Measurements from ENCODE around the gene TPCN2.

Gene TPCN2

DNA sequence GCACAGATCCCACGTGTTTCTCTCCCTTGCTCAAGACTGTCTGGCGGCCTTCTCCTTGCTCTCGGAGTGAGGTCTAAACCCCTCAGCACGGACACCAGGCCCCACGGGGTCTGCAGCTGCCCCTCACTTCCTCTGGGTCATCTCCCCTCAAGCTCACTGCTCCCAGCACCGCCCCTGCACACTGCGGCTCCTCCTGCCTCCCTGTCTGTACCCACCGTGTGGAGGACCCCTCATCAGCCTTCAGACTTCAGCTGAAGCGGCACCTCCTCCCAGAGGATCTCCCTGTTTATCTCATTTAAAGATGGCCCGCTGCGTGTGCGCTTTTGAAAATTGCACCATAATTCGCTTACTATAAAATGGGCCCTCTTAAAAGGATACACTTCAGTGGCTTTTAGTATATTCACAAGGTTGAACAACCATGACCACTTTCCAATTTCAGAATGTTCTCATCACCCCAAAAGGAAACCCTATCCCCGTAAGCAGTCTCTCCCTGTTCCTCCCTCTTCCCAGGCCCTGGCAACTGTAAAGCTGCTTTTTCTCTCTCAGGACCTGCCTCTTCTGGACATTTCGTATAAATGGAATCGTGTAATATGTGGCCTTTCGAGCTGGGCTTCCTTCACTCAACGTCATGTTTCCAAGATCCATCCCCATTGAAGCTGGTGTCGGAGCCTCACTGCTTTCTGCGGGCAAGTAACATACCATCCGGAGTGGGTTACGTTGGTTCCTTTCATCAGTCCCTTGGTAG lies 14.4 kb upstream of the TPCN2 start:
- TF ChIP-seq FOXP2 (optimal IDR thresholded peaks at IDR 0.05; ENCODE audit: borderline replicate concordance, extremely low read depth, extremely low read length, insufficient read depth) (no peak), POLR2AphosphoS5 (IDR thresholded peaks at IDR 0.05; ENCODE audit: low read depth, low read length) (no peak)
- TF ChIP-seq, protein P1, sequence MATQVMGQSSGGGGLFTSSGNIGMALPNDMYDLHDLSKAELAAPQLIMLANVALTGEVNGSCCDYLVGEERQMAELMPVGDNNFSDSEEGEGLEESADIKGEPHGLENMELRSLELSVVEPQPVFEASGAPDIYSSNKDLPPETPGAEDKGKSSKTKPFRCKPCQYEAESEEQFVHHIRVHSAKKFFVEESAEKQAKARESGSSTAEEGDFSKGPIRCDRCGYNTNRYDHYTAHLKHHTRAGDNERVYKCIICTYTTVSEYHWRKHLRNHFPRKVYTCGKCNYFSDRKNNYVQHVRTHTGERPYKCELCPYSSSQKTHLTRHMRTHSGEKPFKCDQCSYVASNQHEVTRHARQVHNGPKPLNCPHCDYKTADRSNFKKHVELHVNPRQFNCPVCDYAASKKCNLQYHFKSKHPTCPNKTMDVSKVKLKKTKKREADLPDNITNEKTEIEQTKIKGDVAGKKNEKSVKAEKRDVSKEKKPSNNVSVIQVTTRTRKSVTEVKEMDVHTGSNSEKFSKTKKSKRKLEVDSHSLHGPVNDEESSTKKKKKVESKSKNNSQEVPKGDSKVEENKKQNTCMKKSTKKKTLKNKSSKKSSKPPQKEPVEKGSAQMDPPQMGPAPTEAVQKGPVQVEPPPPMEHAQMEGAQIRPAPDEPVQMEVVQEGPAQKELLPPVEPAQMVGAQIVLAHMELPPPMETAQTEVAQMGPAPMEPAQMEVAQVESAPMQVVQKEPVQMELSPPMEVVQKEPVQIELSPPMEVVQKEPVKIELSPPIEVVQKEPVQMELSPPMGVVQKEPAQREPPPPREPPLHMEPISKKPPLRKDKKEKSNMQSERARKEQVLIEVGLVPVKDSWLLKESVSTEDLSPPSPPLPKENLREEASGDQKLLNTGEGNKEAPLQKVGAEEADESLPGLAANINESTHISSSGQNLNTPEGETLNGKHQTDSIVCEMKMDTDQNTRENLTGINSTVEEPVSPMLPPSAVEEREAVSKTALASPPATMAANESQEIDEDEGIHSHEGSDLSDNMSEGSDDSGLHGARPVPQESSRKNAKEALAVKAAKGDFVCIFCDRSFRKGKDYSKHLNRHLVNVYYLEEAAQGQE (IDR thresholded peaks at IDR 0.05; ENCODE audit: insufficient read depth in 1 of 2, low read depth in 2 of 2, low read length in 2 of 2): no peak

DNA sequence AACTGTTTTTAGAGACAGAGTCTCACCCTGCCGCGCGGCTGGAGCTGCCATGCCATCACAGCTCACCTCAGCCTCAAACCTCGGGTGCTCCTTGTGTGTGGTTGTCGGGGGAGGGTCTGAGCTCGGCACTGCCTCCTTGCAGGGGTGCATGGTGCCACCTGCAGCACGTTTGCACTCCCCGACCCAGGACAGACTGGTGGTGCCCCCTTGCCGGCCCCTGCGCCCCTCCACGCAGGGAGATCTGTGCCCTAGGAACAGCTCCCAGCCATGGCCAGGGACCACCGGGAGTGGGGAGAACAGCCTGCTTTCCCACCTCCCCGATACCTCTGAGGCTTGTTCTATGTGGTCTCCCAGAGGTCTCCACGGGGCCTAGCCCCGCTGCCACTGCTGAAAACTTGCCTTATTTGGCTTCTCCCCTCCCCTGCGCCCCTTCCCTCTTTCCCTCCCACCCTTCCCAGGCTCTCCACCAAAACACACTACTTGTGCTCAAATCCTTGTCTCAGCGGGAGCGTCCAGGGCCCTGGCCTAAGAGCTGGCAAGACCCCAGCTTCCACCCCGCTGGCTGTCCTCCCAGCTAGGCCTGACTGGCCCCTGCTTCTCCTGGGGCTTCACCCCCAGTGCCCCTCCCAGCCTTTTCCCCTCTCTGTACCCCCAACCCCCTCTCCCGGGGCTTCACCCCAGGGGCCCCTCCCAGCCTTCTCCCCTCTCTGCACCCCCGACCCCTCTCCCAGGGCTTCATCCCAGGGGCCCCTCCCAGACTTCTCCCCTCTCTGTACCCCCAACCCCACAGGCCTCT lies 13.4 kb upstream of the TPCN2 start:
- TF ChIP-seq, protein P1 (IDR thresholded peaks at IDR 0.05; ENCODE audit: insufficient read depth in 1 of 2, low read depth in 2 of 2, low read length in 2 of 2): no peak
- TF ChIP-seq TAF1 (IDR thresholded peaks at IDR 0.05; ENCODE audit: borderline replicate concordance, insufficient read depth, low read length): no peak

DNA sequence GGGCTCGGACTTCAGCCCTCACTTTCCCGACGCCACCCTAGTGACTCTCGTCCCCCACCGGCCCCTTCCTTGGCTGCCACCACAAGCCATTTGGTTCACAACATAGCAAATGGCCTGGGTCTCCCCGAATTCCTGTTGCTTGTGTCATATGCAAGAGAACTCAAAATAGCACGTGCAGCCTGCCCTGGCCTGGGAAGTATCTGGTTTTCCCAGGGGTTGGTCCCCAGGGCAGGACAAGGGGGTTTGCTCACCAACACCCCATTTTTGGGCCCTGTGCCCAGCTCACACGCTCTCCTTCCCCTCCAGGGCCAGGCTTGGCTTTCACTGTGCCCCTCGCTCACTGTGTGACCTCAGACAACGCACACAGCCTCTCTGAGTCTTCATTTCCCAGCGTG lies 12.8 kb upstream of the TPCN2 start:
- TF ChIP-seq FOXP2 (optimal IDR thresholded peaks at IDR 0.05; ENCODE audit: borderline replicate concordance, extremely low read depth, extremely low read length, insufficient read depth) (no peak), POLR2AphosphoS5 (IDR thresholded peaks at IDR 0.05; ENCODE audit: low read depth, low read length) (no peak), SIN3A (IDR thresholded peaks at IDR 0.05; ENCODE audit: borderline replicate concordance, insufficient read depth, low read length) (no peak), TAF1 (IDR thresholded peaks at IDR 0.05; ENCODE audit: borderline replicate concordance, insufficient read depth, low read length) (no peak)
- TF ChIP-seq, protein P1 (IDR thresholded peaks at IDR 0.05; ENCODE audit: insufficient read depth in 1 of 2, low read depth in 2 of 2, low read length in 2 of 2): no peak

DNA sequence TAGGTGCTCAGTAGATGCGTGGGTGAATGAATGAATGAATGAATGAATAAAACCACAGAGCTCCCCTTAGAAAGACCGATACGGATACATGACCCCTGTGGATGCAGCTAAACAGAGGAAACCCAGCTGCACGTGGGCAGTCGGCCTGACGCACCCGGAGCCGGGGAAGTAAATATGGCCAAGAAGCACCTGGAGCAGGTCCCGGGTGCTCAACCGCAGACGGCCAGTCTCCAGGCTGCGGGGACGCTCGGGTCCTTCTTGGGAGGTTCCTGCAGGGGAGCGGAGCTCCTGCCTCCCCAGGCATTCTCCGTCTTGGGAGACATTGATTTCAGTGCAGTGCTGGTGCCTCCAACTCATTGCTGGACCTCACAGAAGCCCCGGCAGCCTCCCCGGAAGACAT lies 11.7 kb upstream of the TPCN2 start:
- TF ChIP-seq, protein P1 (IDR thresholded peaks at IDR 0.05; ENCODE audit: insufficient read depth in 1 of 2, low read depth in 2 of 2, low read length in 2 of 2): no peak
- TF ChIP-seq TAF1 (IDR thresholded peaks at IDR 0.05; ENCODE audit: borderline replicate concordance, insufficient read depth, low read length) (no peak), FOXP2 (optimal IDR thresholded peaks at IDR 0.05; ENCODE audit: borderline replicate concordance, extremely low read depth, extremely low read length, insufficient read depth) (no peak), POLR2AphosphoS5 (IDR thresholded peaks at IDR 0.05; ENCODE audit: low read depth, low read length) (no peak), SIN3A (IDR thresholded peaks at IDR 0.05; ENCODE audit: borderline replicate concordance, insufficient read depth, low read length) (no peak)

Measured in PFSK-1 (cell line).